ENCODE results near the gene MB21D2. TPM values are rescaled to one million over a fixed set of nuclear protein-coding genes. Genes with fewer than 3 reads are reported as not detected.

The MB21D2 gene
- total and polyA plus RNA-seq, 2 of the 8 experiments (the other 6 are each of a cell fraction or from before 2014, with no cell fraction given), result 10.0 to 21.0 TPM

DNA sequence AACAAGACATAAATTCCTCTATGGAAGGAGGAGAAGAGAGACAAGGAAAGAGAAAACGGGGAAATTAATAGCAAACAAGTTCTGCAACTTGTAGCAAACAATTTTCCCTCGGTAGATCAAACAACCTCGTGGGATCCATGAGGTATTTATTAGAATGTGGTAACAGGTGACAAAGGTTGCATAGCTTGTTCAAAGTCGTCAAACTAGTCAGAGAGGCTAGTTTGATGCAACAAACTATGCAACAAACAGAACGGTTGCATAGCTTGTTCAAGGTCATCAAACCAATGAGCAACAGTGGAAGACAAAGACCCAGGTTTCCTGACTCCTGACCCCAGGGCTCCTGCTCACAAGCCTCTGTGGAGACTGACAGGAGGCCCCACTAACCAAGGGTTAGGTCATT is 20.7 kb downstream of the MB21D2 start:
- H2AK5ac ChIP-seq (ENCODE audit: low read depth, low read length), result no peak overlapping the region
- WGBS, 2 experiments (ENCODE audit: extremely low coverage in 1 of 2, insufficient coverage in 1 of 2, insufficient read length in 1 of 2, insufficient replicate concordance in 2 of 2, low coverage in 1 of 2, low lambda C conversion rate in 2 of 2, missing lambda C conversion rate in 1 of 2), result 84% methylated on average over 5 of the region's 5 CpGs; no CpG with 5 or more reads in 1 of the 2 experiments
- ChIA-PET CTCF (ENCODE audit: partially characterized antibody) (interaction anchor here (0.7 to 8.6 kb wide), 6 partner anchors 10 to 144 kb away, joined by 3 to 49 read pairs (median 3); partner anchors contain the start of gene MB21D2), POLR2A (ENCODE audit: partially characterized antibody) (interaction anchor here (1.4 kb wide), 1 partner anchor 18 kb away, joined by 5 read pairs; no protein-coding TSS in a partner anchor)
- H3K79me1 ChIP-seq (ENCODE audit: low read depth, low read length), result peaks cover 6% of the 10 kb centered on the region; the same call in 1 of the 2 replicates
- FAIRE-seq, result no peak
- H2BK20ac ChIP-seq (ENCODE audit: low read length), result no peak overlapping the region
- H3K23ac ChIP-seq (ENCODE audit: insufficient read length), result no peak overlapping the region
- H3K9ac ChIP-seq (replicated peaks in 1 of 4; ENCODE audit: extremely low read depth in 1 of 4, low read depth in 3 of 4, low read length in 3 of 4), result no peak overlapping the region
- H3K18ac ChIP-seq (ENCODE audit: extremely low read depth, low read length), result no peak overlapping the region
- H3K4ac ChIP-seq (replicated peaks; ENCODE audit: insufficient read length, low read depth, low read length), result no peak overlapping the region
- H4K20me1 ChIP-seq (replicated peaks in 1 of 2; ENCODE audit: control insufficient read depth in 1 of 2, insufficient read depth in 2 of 2, low read length in 2 of 2), result peaks cover 2 to 10% of the 10 kb centered on the region in 2 experiments
- no peak overlapping the region for H2AFZ ChIP-seq (ENCODE audit: low read length)
- no peak overlapping the region for H3K27ac ChIP-seq (ENCODE audit: low read depth, low read length)
- H3K14ac ChIP-seq (ENCODE audit: insufficient read length), result no peak overlapping the region
- H3K4me1 ChIP-seq (replicated peaks in 1 of 4; ENCODE audit: control insufficient read depth in 3 of 4, insufficient read depth in 4 of 4, low read length in 3 of 4), result peaks cover 0 to 20% (median 12%) of the 10 kb centered on the region in 4 experiments; a peak in 6 of 7 replicates
- no peak for DNase-seq (ENCODE audit: low read depth in 1 of 2, low spot score in 2 of 2)
- H3K9me3 ChIP-seq (ENCODE audit: insufficient read depth in 2 of 2, low read depth in 1 of 2, low read length in 1 of 2), result no peaks in the 10 kb centered on the region
- H3K4me2 ChIP-seq (ENCODE audit: insufficient read depth in 1 of 2, low read depth in 2 of 2, low read length in 2 of 2), result no peak overlapping the region
- H2BK12ac ChIP-seq (ENCODE audit: low read depth, low read length), result no peak overlapping the region
- TF ChIP-seq SIRT6 (IDR thresholded peaks at IDR 0.05; ENCODE audit: low read length), result no peak
- no peak for TF ChIP-seq POLR2A (IDR thresholded peaks at IDR 0.05; ENCODE audit: control extremely low read depth in 1 of 2, low read depth in 2 of 2, low read length in 2 of 2)
- TF ChIP-seq RXRA (IDR thresholded peaks at IDR 0.05; ENCODE audit: insufficient read depth, low read depth, low read length), result no peak
- no peak for TF ChIP-seq GABPA (IDR thresholded peaks at IDR 0.05; ENCODE audit: borderline replicate concordance, insufficient read depth, low read length)
- H2BK15ac ChIP-seq (ENCODE audit: low read length), result no peak overlapping the region
- H2BK5ac ChIP-seq (ENCODE audit: low read depth, low read length), result no peak overlapping the region
- H3K4me3 ChIP-seq (ENCODE audit: extremely low read depth in 1 of 4, insufficient read depth in 2 of 4, low read depth in 3 of 4, low read length in 4 of 4), result no peak overlapping the region
- no peak overlapping the region for H4K8ac ChIP-seq (ENCODE audit: extremely low read depth, insufficient read depth, low read length)
- no peak overlapping the region for H3K56ac ChIP-seq (replicated peaks; ENCODE audit: insufficient read length, low read depth, low read length)
- no peak overlapping the region for H4K91ac ChIP-seq (replicated peaks; ENCODE audit: insufficient read length, low read length)
- no peak overlapping the region for H2BK120ac ChIP-seq (replicated peaks; ENCODE audit: low read depth, low read length)
- peaks cover 24 to 88% of the 10 kb centered on the region in 2 experiments for H3K79me2 ChIP-seq (ENCODE audit: control insufficient read depth in 1 of 2, insufficient read depth in 2 of 2, low read length in 2 of 2)
- no peak overlapping the region for H4K5ac ChIP-seq (ENCODE audit: insufficient read length, low read depth, low read length)
- no peaks in the 10 kb centered on the region for H3K23me2 ChIP-seq (ENCODE audit: low read depth, low read length)
- H3K36me3 ChIP-seq (ENCODE audit: control insufficient read depth in 2 of 4, insufficient read depth in 4 of 4, low read length in 3 of 4), result no peaks in the 10 kb centered on the region
- H3K27me3 ChIP-seq (replicated peaks in 1 of 4; ENCODE audit: control insufficient read depth in 3 of 4, extremely low read depth in 1 of 4, insufficient read depth in 3 of 4, low read length in 3 of 4), result no peaks in the 10 kb centered on the region

Measured in H1 (cell line).